Measurements from ENCODE around the gene CAMSAP2.

- TF ChIP-seq CTCF (IDR thresholded peaks at IDR 0.05; ENCODE audit: poor library complexity), result no peak
- TF ChIP-seq EZH2 (IDR thresholded peaks at IDR 0.05; ENCODE audit: borderline replicate concordance), result no peak
- TF ChIP-seq EZH2phosphoT487 (IDR thresholded peaks at IDR 0.05; ENCODE audit: low read depth, severe bottlenecking, unreplicated experiment), result no peak
Observed at GRCh38 chr1:200739702-200740570, 1.2 kb downstream of the CAMSAP2 start.
